ENCODE measurements around the gene GPR32.

GPR32 gene

GRCh38 chr19:50817941-50818858, 47.9 kb downstream of the GPR32 start (continued):
- TF ChIP-seq ZNF692 (tag by site-specific recombination; IDR thresholded peaks at IDR 0.05) = no peak
- TF ChIP-seq ZNF394 (tag by site-specific recombination; IDR thresholded peaks at IDR 0.05; ENCODE audit: borderline replicate concordance) = no peak
- peak; percentile 73 for TF ChIP-seq KLF8 (tag by site-specific recombination; IDR thresholded peaks at IDR 0.05)
- no peak for TF ChIP-seq ZNF211 (tag by site-specific recombination; IDR thresholded peaks at IDR 0.05; ENCODE audit: low read depth)
- peak; percentile 52 for TF ChIP-seq ZXDB (tag by site-specific recombination; IDR thresholded peaks at IDR 0.05)
- TF ChIP-seq BCL6B (tag by site-specific recombination; IDR thresholded peaks at IDR 0.05) = no peak
- no peak for TF ChIP-seq ZNF610 (tag by site-specific recombination; IDR thresholded peaks at IDR 0.05; ENCODE audit: borderline replicate concordance)
- no peak for TF ChIP-seq ZNF843 (tag by site-specific recombination; IDR thresholded peaks at IDR 0.05)
- TF ChIP-seq ZIC2 (tag by site-specific recombination; IDR thresholded peaks at IDR 0.05) = peak; percentile 86
- TF ChIP-seq GLIS2 (tag by site-specific recombination; IDR thresholded peaks at IDR 0.05) = peak; percentile 60; the same call in 1 of the 2 replicates
- no peak for TF ChIP-seq ZNF510 (tag by site-specific recombination; IDR thresholded peaks at IDR 0.05; ENCODE audit: insufficient replicate concordance)
- no peak for TF ChIP-seq ZNF747 (tag by site-specific recombination; IDR thresholded peaks at IDR 0.05)
- TF ChIP-seq ZBTB11 (tag by site-specific recombination; conservative IDR thresholded peaks at IDR 0.05; ENCODE audit: low read depth) = no peak
- peak; percentile 60; the same call in 1 of the 2 replicates for TF ChIP-seq ZNF600 (tag by site-specific recombination; IDR thresholded peaks at IDR 0.05)
- TF ChIP-seq KLF9 (tag by site-specific recombination; IDR thresholded peaks at IDR 0.05; ENCODE audit: low read depth) = peak; percentile 87
- TF ChIP-seq MYNN (tag by site-specific recombination; IDR thresholded peaks at IDR 0.05; ENCODE audit: borderline replicate concordance) = 0 out of 2 replicates have a peak, but pooled peaks have one; percentile 29
- TF ChIP-seq ZNF223 (tag by site-specific recombination; IDR thresholded peaks at IDR 0.05) = no peak
- no peak for TF ChIP-seq ZBTB49 (tag by site-specific recombination; IDR thresholded peaks at IDR 0.05; ENCODE audit: low read depth)
- TF ChIP-seq ZNF174 (tag by site-specific recombination; IDR thresholded peaks at IDR 0.05) = no peak
- TF ChIP-seq ZBTB7A (tag by site-specific recombination; IDR thresholded peaks at IDR 0.05; ENCODE audit: low read depth) = no peak
- TF ChIP-seq ZNF580 (tag by site-specific recombination; IDR thresholded peaks at IDR 0.05) = no peak
- no peak for TF ChIP-seq MEIS1 (CRISPR knock-in tag; IDR thresholded peaks at IDR 0.05; ENCODE audit: borderline replicate concordance)
- TF ChIP-seq ZNF645 (tag by site-specific recombination; IDR thresholded peaks at IDR 0.05) = no peak
- no peak for TF ChIP-seq ZNF791 (tag by site-specific recombination; IDR thresholded peaks at IDR 0.05)
